ENCODE results near the gene KDM8.

- no peak for TF ChIP-seq ZNF510 (tag by site-specific recombination; IDR thresholded peaks at IDR 0.05; ENCODE audit: insufficient replicate concordance)
- no peak for TF ChIP-seq REST (tag by site-specific recombination; IDR thresholded peaks at IDR 0.05)
- no peak for TF ChIP-seq ZBTB20 (tag by site-specific recombination; IDR thresholded peaks at IDR 0.05)
- no peak for TF ChIP-seq ZNF175 (tag by site-specific recombination; IDR thresholded peaks at IDR 0.05)
- no peak for TF ChIP-seq CTCF (tag by site-specific recombination; IDR thresholded peaks at IDR 0.05)
- TF ChIP-seq PATZ1 (tag by site-specific recombination; IDR thresholded peaks at IDR 0.05) = no peak
- TF ChIP-seq ZNF549 (tag by site-specific recombination; IDR thresholded peaks at IDR 0.05) = no peak
Observed at GRCh38 chr16:27248036-27248435, 44.7 kb downstream of the KDM8 start.
